K562 (cell line): ENCODE data around the gene THUMPD1. TPM values are rescaled to one million over a fixed set of nuclear protein-coding genes. Genes with fewer than 3 reads are reported as not detected.

Source experiments
- AFF1 ChIP-seq, 2 experiments: fragments of 450-650 bp; IDR thresholded peaks; 2 replicates each; pipeline ENCODE4 v1.6.1; 2018; ENCODE audit warnings: mild to moderate bottlenecking in 2 of 2, low read depth in 1 of 2; ENCODE audit not compliant: partially characterized antibody in 2 of 2
- CHCHD3 ChIP-seq: fragments of 250-450 bp; sonication (Bioruptor Pico); IDR thresholded peaks from 2 replicates; pipeline ENCODE4 v2.1.2; 2022; ENCODE audit warnings: mild to moderate bottlenecking
- E2F5 ChIP-seq: sonication (generic); formaldehyde crosslinking; IDR thresholded peaks from 2 replicates; pipeline ENCODE4 v1.8.0; 2022; ENCODE audit warnings: mild to moderate bottlenecking, missing genetic modification reagents
- ESRRA ChIP-seq: fragments of 450-650 bp; IDR thresholded peaks from 2 replicates; pipeline ENCODE4 v1.6.1; 2014; ENCODE audit warnings: low read depth, mild to moderate bottlenecking, moderate library complexity, borderline replicate concordance
- GTF3C2 ChIP-seq: IDR thresholded peaks from 3 replicates; pipeline ENCODE4 v1.6.1; 2011; ENCODE audit warnings: borderline replicate concordance, mild to moderate bottlenecking, moderate library complexity; ENCODE audit not compliant: insufficient read length; ENCODE audit errors: extremely low read depth
- HEY1 ChIP-seq: fragments of 250-450 bp; sonication (Bioruptor Pico); IDR thresholded peaks from 2 replicates; pipeline ENCODE4 v1.5.0; 2020; ENCODE audit warnings: mild to moderate bottlenecking, moderate library complexity, borderline replicate concordance
- ILF3 ChIP-seq: fragments of 450-650 bp; IDR thresholded peaks from 2 replicates; pipeline ENCODE4 v1.6.1; 2018; ENCODE audit warnings: antibody characterized with exemption, mild to moderate bottlenecking, moderate library complexity, borderline replicate concordance
- MITF ChIP-seq: IDR thresholded peaks from 2 replicates; pipeline ENCODE4 v1.6.1; 2014; ENCODE audit warnings: antibody characterized with exemption
- NEUROD1 ChIP-seq: fragments of 150-350 bp; IDR thresholded peaks from 2 replicates; pipeline ENCODE4 v1.6.1; 2014; ENCODE audit warnings: borderline replicate concordance, low read length, low read depth; ENCODE audit not compliant: partially characterized antibody
- NR2F6 ChIP-seq: fragments of 450-650 bp; formaldehyde crosslinking; IDR thresholded peaks from 2 replicates; pipeline ENCODE4 v1.4.0; 2020; ENCODE audit warnings: mild to moderate bottlenecking
- PML ChIP-seq: IDR thresholded peaks from 2 replicates; pipeline ENCODE4 v1.6.1; 2012; ENCODE audit warnings: low read length, inconsistent platforms
- RBM14 ChIP-seq: fragments of 200-400 bp; formaldehyde crosslinking; IDR thresholded peaks from 2 replicates; pipeline ENCODE4 v1.6.1; 2018; ENCODE audit warnings: low read depth, mild to moderate bottlenecking, low read length, moderate library complexity, borderline replicate concordance; ENCODE audit not compliant: insufficient read depth
- ZBTB7A ChIP-seq: IDR thresholded peaks from 2 replicates; pipeline ENCODE4 v1.6.1; 2011; ENCODE audit warnings: low read depth, mild to moderate bottlenecking, low read length, moderate library complexity, borderline replicate concordance; ENCODE audit not compliant: control insufficient read depth
- ZFP30 ChIP-seq: fragments of 250-450 bp; sonication (Bioruptor Pico); IDR thresholded peaks from 2 replicates; pipeline ENCODE4 v1.8.0; 2022; ENCODE audit warnings: moderate library complexity, mild to moderate bottlenecking, inconsistent platforms, borderline replicate concordance
- ZFX ChIP-seq: sonication (generic); formaldehyde crosslinking; IDR thresholded peaks from 2 replicates; pipeline ENCODE4 v1.8.0; 2022; ENCODE audit warnings: mild to moderate bottlenecking, missing genetic modification reagents, moderate library complexity
- ZNF274 ChIP-seq: IDR thresholded peaks from 2 replicates; pipeline ENCODE4 v1.6.1; 2011; ENCODE audit warnings: low read depth, mild to moderate bottlenecking, low read length, moderate library complexity, borderline replicate concordance
- ZNF778 ChIP-seq: fragments of 450-650 bp; formaldehyde crosslinking; IDR thresholded peaks from 2 replicates; pipeline ENCODE4 v1.4.0; 2020; ENCODE audit warnings: mild to moderate bottlenecking, moderate library complexity
- polyA plus RNA-seq, 8 experiments: library from polyadenylated mRNA; depleted of rRNA in 4 of 8; stranded (reverse) in 5 of 8; unstranded in 3 of 8; fragments of >200 nt; fragmentation: Nextera tagmentation in 2 of 8; fragmentation: Illumina TruSeq in 1 of 8; extraction: Ambion mirVana in 2 of 8; extraction: Trizol in 1 of 8; gene quantifications; 2 replicates each; pipeline versions ENCODE4 v1.2.1 to v1.2.3, GENCODE V29; 2011 to 2014; ENCODE audit warnings: inconsistent platforms in 1 of 8, missing spikeins in 1 of 8
- total RNA-seq, 7 experiments: library from RNA; depleted of rRNA in 6 of 7; stranded (reverse); fragments of >200 nt in 6 of 7; fragmentation: Illumina TruSeq in 2 of 7; extraction: Trizol in 2 of 7; gene quantifications; 2 replicates each; pipeline versions ENCODE4 v1.2.1 to v1.2.3, GENCODE V29; 2011 to 2021; ENCODE audit warnings: low replicate concordance in 1 of 7

THUMPD1 gene
- total and polyA plus RNA-seq, 9 of the 15 experiments (the other 6 are each of a cell fraction or from before 2014, with no cell fraction given): 37.8 to 101 (median 56.8) TPM

- TF ChIP-seq MITF: peak; percentile 84
- TF ChIP-seq NR2F6 (CRISPR knock-in tag): no peak
- TF ChIP-seq NEUROD1: peak; percentile 93
- TF ChIP-seq PML: peak; percentile 96
- TF ChIP-seq GTF3C2: no peak
- no peak for TF ChIP-seq ZNF778 (CRISPR knock-in tag)
- peak; percentile 50; the same call in 1 of the 2 replicates for TF ChIP-seq ZFX (CRISPR knock-in tag)
- peak; percentile 74 for TF ChIP-seq ESRRA
- TF ChIP-seq AFF1 (IDR thresholded peaks at IDR 0.05; ENCODE audit: low read depth in 1 of 2, partially characterized antibody in 2 of 2): peak; percentile 25 to 72
- TF ChIP-seq E2F5 (CRISPR knock-in tag): no peak
- peak; percentile 55; the same call in 1 of the 2 replicates for TF ChIP-seq ILF3
- no peak for TF ChIP-seq CHCHD3 (CRISPR knock-in tag)
- no peak for TF ChIP-seq HEY1 (CRISPR knock-in tag)
- TF ChIP-seq ZBTB7A: no peak
- no peak for TF ChIP-seq ZFP30 (CRISPR knock-in tag)
- TF ChIP-seq ZNF274: peak; percentile 46; the same call in 1 of the 2 replicates
- TF ChIP-seq RBM14: no peak
These were observed 5.6 kb upstream of the THUMPD1 start (continued) for GRCh38 chr16:20747030-20747816.
